Tibial nerve (tissue), 4 donors: ENCODE measurements around the gene DLX4.

Experiments used
- CTCF ChIP-seq, 5 experiments: fragments of 200-600 bp in 3 of 5; fragments of 450-650 bp in 2 of 5; sonication (generic) in 3 of 5; IDR thresholded peaks; one replicate each; pipeline ENCODE4 v1.5.1; 2016 to 2019; ENCODE audit warnings: antibody characterized with exemption in 5 of 5, mild to moderate bottlenecking in 3 of 5, moderate library complexity in 2 of 5
- EP300 ChIP-seq, 2 donors: sonication (generic); formaldehyde crosslinking; IDR thresholded peaks; one replicate each; pipeline ENCODE4 v1.6.1; 2017; ENCODE audit warnings: antibody characterized with exemption in 2 of 2, mild to moderate bottlenecking in 1 of 2
- POLR2A ChIP-seq, 2 donors: fragments of 450-650 bp; IDR thresholded peaks; one replicate each; pipeline ENCODE4 v1.6.1; 2017; ENCODE audit warnings: antibody characterized with exemption in 2 of 2, mild to moderate bottlenecking in 2 of 2, moderate library complexity in 2 of 2

GRCh38 chr17:49942947-49943346 is 26.0 kb upstream of the DLX4 start:
- TF ChIP-seq CTCF (IDR thresholded peaks at IDR 0.05): no peak
- TF ChIP-seq POLR2A (IDR thresholded peaks at IDR 0.05): no peak
- TF ChIP-seq EP300 (IDR thresholded peaks at IDR 0.05): no peak
